Activated CD8-positive, alpha-beta memory T cell treated with anti-CD3 and anti-CD28 coated beads, Interleukin-2, amount 10 ng/mL, durations not matched to agents 7 days and 5 days (primary cell): Measurements from ENCODE around the gene TENM4. TPM values are rescaled to one million over a fixed set of nuclear protein-coding genes. Genes with fewer than 3 reads are reported as not detected.

ENCODE experiments used
- ATAC-seq: fragments of 150-1000 bp; cut with Tn5 transposase; one replicate; pipeline ENCODE4 v1.10.0; 2021; ENCODE audit warnings: moderate library complexity
- CTCF ChIA-PET: fragments of 350-600 bp; sonication (Branson Sonifier 250); formaldehyde crosslinking; loops from one replicate; lab custom pipeline; 2021; ENCODE audit warnings: antibody characterized with exemption; lab: Charles Lee
- DNase-seq: peaks from one replicate; pipeline ENCODE4 v3.0.0-alpha.2; 2020
- H3K27ac Mint-ChIP-seq: one replicate; pipeline ENCODE4 v1.8.0; 2021; ENCODE audit warnings: mild to moderate bottlenecking, mixed read lengths
- H3K27me3 Mint-ChIP-seq: one replicate; pipeline ENCODE4 v1.8.0; 2021; ENCODE audit warnings: mixed read lengths
- H3K36me3 Mint-ChIP-seq: one replicate; pipeline ENCODE4 v1.8.0; 2021; ENCODE audit warnings: mild to moderate bottlenecking, mixed read lengths
- H3K4me1 Mint-ChIP-seq: one replicate; pipeline ENCODE4 v1.8.0; 2021; ENCODE audit warnings: mixed read lengths
- H3K4me3 Mint-ChIP-seq: one replicate; pipeline ENCODE4 v1.8.0; 2021; ENCODE audit warnings: mild to moderate bottlenecking, moderate library complexity, mixed read lengths
- H3K9me3 Mint-ChIP-seq: one replicate; pipeline ENCODE4 v1.8.0; 2022; ENCODE audit warnings: low read depth, mixed read lengths
- total RNA-seq, 2 experiments: library from RNA; stranded (reverse); gene quantifications; one replicate each; pipeline ENCODE4 v1.2.3, GENCODE V29; 2021

The TENM4 gene
- total RNA-seq, 2 experiments from 2014 or later = not detected

- CTCF ChIA-PET = interaction anchor here (1.0 kb wide), 1 partner anchor 13 kb away, joined by 3 read pairs; no protein-coding TSS in a partner anchor
- peaks cover 58% of the 10 kb centered on the region for H3K27me3 Mint-ChIP-seq
- DNase-seq (no peak), ATAC-seq (no peak)
- H3K4me3 Mint-ChIP-seq = no peak overlapping the region
- H3K4me1 Mint-ChIP-seq = peaks cover 8% of the 10 kb centered on the region
- no peaks in the 10 kb centered on the region for H3K9me3 Mint-ChIP-seq
- no peaks in the 10 kb centered on the region for H3K36me3 Mint-ChIP-seq
- H3K27ac Mint-ChIP-seq = no peak overlapping the region
These were observed 415.2 kb downstream of the TENM4 start for GRCh38 chr11:79025622-79026021.

DNA sequence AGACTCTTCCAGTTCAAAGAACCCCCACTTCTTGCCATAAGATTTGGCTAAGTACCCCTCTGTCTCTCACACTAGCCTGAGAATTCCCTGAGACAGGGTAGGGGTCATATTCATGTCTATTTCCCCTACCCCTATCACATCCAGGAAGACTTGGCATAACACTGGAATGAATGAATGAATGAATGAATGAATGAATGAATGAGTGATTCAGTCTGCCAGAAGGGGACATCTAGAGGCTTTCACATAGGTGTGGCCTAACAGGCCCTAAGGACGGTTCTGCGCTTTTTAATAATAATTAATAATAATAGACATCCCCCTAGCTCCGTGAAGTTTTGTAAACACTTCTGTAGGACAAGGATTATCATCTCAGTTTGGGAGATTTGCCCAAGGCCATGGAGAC lies 415.7 kb downstream of the TENM4 start:
- CTCF ChIA-PET = interaction anchor here (1.0 kb wide), 1 partner anchor 14 kb away, joined by 3 read pairs; no protein-coding TSS in a partner anchor
- no peaks in the 10 kb centered on the region for H3K9me3 Mint-ChIP-seq
- H3K36me3 Mint-ChIP-seq = no peaks in the 10 kb centered on the region
- no peak for ATAC-seq
- no peak overlapping the region for H3K4me3 Mint-ChIP-seq
- peaks cover 54% of the 10 kb centered on the region for H3K27me3 Mint-ChIP-seq
- DNase-seq = no peak
- peaks cover 8% of the 10 kb centered on the region for H3K4me1 Mint-ChIP-seq
- H3K27ac Mint-ChIP-seq = no peak overlapping the region

- Mint-ChIP-seq H3K4me1 (peaks cover 14% of the 10 kb centered on the region), H3K4me3 (no peak overlapping the region), H3K36me3 (no peaks in the 10 kb centered on the region), H3K27ac (no peak overlapping the region), H3K27me3 (peaks cover 39% of the 10 kb centered on the region), H3K9me3 (no peaks in the 10 kb centered on the region)
- CTCF ChIA-PET = no interaction called here
- no peak for DNase-seq
- no peak for ATAC-seq
These were observed 418.6 kb downstream of the TENM4 start for GRCh38 chr11:79022265-79022664.

DNA sequence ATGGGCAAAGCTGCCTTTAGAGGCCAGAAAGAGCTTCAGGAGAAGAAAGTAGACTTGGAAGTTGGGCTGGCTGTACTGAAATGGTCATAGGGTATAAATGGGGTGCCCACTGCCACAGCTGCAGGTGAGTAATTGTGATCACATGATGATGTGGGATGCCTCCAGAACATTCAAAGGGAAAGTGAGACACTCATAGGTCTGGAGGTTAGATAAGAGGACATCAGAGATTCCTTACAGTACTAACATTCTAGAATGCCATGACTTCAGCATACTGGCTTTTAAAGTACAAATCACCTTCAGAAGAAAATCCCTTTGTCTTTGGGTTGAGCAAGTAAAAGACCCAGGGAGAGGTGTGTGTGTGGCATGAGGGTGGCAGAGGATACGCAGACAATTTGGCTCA lies 419.2 kb downstream of the TENM4 start:
- Mint-ChIP-seq H3K9me3 (no peaks in the 10 kb centered on the region), H3K4me3 (no peak overlapping the region), H3K27ac (no peak overlapping the region), H3K27me3 (peaks cover 37% of the 10 kb centered on the region), H3K4me1 (peaks cover 7% of the 10 kb centered on the region), H3K36me3 (no peaks in the 10 kb centered on the region)
- no peak for ATAC-seq
- DNase-seq = no peak
- CTCF ChIA-PET = interaction anchor here (0.9 kb wide), 1 partner anchor 9 kb away, joined by 3 read pairs; no protein-coding TSS in a partner anchor

DNA sequence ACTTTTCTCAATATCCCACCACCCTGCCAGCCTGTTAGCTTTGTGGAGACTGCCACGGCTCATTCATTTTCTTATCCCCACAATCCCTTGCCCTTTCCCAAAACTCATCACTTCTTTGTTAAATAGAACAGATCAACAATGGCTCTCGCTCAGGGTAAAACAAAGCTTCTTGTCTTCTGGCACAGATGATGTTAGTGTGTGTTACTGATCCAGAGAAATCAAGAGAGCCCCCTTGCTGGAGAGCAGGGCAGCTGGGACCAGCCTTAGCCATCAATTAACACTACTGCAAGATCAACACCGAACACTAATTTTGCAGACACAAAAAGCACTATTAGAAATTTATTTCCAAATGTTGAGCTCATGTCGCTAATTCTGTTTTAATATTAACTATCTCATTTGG lies 420.9 kb downstream of the TENM4 start:
- H3K4me3 Mint-ChIP-seq = no peak overlapping the region
- peaks cover 6% of the 10 kb centered on the region for H3K4me1 Mint-ChIP-seq
- DNase-seq (no peak), ATAC-seq (no peak)
- peaks cover 35% of the 10 kb centered on the region for H3K27me3 Mint-ChIP-seq
- CTCF ChIA-PET = no interaction called here
- H3K9me3 Mint-ChIP-seq = no peaks in the 10 kb centered on the region
- no peak overlapping the region for H3K27ac Mint-ChIP-seq
- no peaks in the 10 kb centered on the region for H3K36me3 Mint-ChIP-seq

DNA sequence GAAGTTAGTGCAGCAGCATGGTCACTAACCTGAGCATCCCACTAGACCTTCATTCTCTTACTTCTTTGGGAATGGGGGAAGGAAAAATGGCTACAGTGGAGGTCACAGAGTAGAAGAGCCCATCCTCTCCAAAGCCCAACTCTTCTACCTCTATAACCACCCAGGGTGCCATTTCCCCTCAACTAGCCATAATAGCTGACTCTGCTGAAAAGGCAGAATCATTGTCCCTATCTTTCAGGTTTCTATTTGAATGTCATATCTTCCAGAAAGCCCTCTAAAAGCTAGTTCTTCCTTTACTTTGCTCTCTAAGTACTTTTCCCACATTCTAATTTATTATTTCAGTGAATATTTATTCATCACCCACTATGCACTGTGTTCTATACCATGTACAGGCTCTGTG lies 421.6 kb downstream of the TENM4 start:
- ATAC-seq = no peak
- DNase-seq = no peak
- CTCF ChIA-PET = no interaction called here
- Mint-ChIP-seq H3K4me3 (no peak overlapping the region), H3K27me3 (peaks cover 35% of the 10 kb centered on the region), H3K27ac (no peak overlapping the region), H3K9me3 (no peaks in the 10 kb centered on the region), H3K36me3 (no peaks in the 10 kb centered on the region), H3K4me1 (peaks cover 6% of the 10 kb centered on the region)

DNA sequence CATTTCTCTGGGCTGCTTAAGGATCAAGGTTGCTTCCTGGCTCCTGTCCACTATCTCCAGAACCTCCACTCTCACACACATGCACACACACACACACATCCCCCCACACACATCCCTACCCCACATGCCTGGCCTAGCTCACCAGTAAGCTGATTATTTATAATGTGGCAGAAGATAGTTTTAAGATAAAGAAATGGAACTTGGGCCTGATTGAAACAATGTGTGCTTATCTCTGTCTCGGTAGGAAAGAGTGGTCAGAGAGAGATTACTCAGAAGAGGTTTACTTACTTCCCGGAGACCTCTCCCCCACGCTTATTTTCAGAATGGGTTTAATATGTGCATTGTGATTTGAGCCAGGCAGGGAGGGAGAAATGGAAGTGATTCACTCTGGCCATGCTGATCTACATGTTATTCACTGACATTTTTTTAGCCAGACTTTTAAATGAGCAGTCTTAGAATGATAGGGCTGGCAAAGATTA lies 422.4 kb downstream of the TENM4 start:
- no peaks in the 10 kb centered on the region for H3K36me3 Mint-ChIP-seq
- ATAC-seq (no peak), DNase-seq (no peak)
- H3K27me3 Mint-ChIP-seq = peaks cover 31% of the 10 kb centered on the region
- peaks cover 6% of the 10 kb centered on the region for H3K4me1 Mint-ChIP-seq
- no peak overlapping the region for H3K27ac Mint-ChIP-seq
- CTCF ChIA-PET = no interaction called here
- no peaks in the 10 kb centered on the region for H3K9me3 Mint-ChIP-seq
- no peak overlapping the region for H3K4me3 Mint-ChIP-seq

DNA sequence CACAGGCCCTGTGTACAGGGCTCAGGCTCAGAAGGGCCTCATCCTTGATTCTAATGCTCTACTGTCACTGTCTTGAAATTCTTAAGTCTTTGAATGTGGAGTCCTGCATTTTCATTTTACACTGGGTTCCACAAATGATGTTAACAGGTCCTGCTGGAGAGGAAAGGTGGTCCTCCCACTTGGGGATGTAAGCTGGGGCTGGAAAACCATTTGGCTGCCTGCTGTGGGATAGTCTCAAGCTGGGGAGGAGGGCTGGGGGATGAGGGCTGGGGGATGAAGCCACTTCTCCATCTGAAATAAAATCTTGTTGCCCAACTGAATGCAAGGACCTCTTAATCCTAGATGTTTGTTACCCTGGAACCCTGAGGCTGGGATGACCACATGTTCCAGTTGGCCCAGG lies 423.0 kb downstream of the TENM4 start:
- no peaks in the 10 kb centered on the region for H3K36me3 Mint-ChIP-seq
- no peak for DNase-seq
- ATAC-seq = no peak
- CTCF ChIA-PET = no interaction called here
- no peak overlapping the region for H3K4me3 Mint-ChIP-seq
- H3K9me3 Mint-ChIP-seq = no peaks in the 10 kb centered on the region
- H3K4me1 Mint-ChIP-seq = peaks cover 6% of the 10 kb centered on the region
- H3K27ac Mint-ChIP-seq = no peak overlapping the region
- peaks cover 31% of the 10 kb centered on the region for H3K27me3 Mint-ChIP-seq

DNA sequence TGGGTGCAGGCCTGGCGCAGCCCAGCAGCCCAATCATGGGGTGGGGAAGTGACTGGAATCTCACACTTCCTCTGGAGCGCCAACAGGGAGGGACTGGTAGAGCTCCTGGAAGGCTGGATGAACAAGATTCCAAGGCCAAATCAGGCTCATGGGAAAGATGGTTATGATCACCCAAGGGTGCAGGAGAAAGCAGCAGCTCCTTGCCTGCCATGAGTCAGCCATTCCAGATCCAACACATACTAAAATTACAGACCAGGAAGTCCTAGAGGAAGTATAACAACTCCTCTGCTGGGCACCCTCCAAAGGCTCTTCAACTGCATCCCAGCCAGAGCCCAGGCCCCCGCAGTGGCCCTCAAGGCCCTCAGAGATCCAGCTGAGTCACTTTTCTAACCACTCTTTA lies 427.3 kb downstream of the TENM4 start:
- H3K4me3 Mint-ChIP-seq = no peak overlapping the region
- peaks cover 5% of the 10 kb centered on the region for H3K4me1 Mint-ChIP-seq
- H3K27me3 Mint-ChIP-seq = peaks cover 17% of the 10 kb centered on the region
- DNase-seq = no peak
- H3K9me3 Mint-ChIP-seq = no peaks in the 10 kb centered on the region
- H3K36me3 Mint-ChIP-seq = no peaks in the 10 kb centered on the region
- CTCF ChIA-PET = no interaction called here
- no peak overlapping the region for H3K27ac Mint-ChIP-seq
- ATAC-seq = no peak

GRCh38 chr11:79011357-79011756 lies 429.5 kb downstream of the TENM4 start:
- ATAC-seq (no peak), DNase-seq (no peak)
- Mint-ChIP-seq H3K4me1 (no peaks in the 10 kb centered on the region), H3K36me3 (no peaks in the 10 kb centered on the region), H3K27ac (no peak overlapping the region), H3K4me3 (no peak overlapping the region), H3K9me3 (no peaks in the 10 kb centered on the region), H3K27me3 (peaks cover 10% of the 10 kb centered on the region)
- CTCF ChIA-PET = no interaction called here

DNA sequence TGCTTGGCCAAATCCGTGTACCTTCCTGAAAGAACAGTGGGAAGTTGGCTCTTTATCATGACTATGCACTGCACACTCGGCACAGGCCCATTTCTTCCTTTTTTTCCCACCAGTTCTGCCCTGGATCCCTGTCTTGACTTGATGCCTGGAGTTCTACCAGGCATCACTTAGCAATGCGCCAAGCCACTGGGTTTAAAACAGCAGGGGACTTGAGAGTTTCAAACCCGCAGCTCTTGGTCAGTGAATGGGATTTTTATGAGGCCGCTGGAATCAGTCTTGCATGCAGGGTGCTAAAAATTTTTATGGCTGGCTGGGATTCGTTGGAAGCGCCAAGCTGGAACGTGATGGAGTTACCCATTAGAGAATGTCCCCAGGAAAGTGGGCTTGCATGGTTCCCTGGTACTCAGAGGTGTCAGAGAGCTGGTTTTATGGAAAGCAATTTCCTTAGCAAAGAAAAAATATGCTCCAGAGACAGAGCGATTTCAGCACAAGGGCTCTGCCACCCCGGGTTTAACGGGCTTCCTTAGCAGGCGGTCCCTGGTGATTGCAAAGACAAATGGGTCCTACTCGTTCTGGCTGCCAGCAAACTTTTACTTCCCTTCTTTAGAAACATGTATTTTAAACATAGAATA lies 432.9 kb downstream of the TENM4 start:
- no peak for DNase-seq
- H3K36me3 Mint-ChIP-seq = no peaks in the 10 kb centered on the region
- ATAC-seq = no peak
- H3K9me3 Mint-ChIP-seq = no peaks in the 10 kb centered on the region
- no peak overlapping the region for H3K4me3 Mint-ChIP-seq
- no peak overlapping the region for H3K27ac Mint-ChIP-seq
- no peaks in the 10 kb centered on the region for H3K4me1 Mint-ChIP-seq
- CTCF ChIA-PET = no interaction called here
- H3K27me3 Mint-ChIP-seq = peaks cover 5% of the 10 kb centered on the region

DNA sequence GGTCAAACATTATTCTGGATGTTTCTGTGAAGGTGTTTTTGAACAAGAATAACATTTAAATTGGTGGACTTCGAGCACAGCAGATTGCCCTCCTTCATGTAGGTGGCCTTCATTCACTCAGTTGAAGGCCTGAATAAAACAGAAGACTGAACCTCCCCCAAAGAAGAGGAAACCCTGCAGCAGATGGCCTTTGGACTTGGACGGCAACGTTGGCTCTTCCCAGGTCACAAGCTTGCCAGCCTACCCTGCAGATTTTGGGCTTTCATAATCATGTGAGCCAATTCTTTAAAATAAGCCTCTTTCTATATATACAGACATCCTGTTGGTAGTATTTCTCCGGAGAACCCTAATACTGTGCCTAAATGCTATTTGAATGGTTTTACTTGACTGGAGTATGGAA lies 434.0 kb downstream of the TENM4 start:
- no peaks in the 10 kb centered on the region for H3K4me1 Mint-ChIP-seq
- CTCF ChIA-PET = no interaction called here
- no peak for DNase-seq

DNA sequence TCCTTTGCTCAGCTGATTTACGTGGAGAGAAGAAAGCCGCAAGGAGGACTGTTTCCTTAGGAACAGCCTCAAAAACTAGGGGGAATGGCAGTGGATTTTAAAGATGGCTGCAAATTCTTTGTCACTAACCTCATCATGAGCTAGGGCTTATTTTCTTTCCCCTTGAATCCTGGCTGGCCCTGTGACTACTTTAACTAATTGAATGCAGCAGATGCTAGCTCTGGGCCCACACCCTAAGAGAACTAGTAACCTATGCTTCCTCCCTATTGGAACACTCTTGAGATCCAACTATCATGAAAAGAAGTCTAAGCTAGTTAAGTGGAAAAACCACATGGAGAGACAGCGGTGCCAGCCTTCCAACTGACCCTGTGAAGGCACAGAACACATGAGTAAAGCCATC lies 444.8 kb downstream of the TENM4 start:
- Mint-ChIP-seq H3K9me3 (peaks cover 13% of the 10 kb centered on the region), H3K27me3 (peaks cover 9% of the 10 kb centered on the region), H3K27ac (no peak overlapping the region), H3K36me3 (no peaks in the 10 kb centered on the region), H3K4me1 (no peaks in the 10 kb centered on the region), H3K4me3 (no peak overlapping the region)
- CTCF ChIA-PET = no interaction called here
- DNase-seq (no peak), ATAC-seq (no peak)

More for the DNA sequence above, 434.0 kb downstream of the TENM4 start:
- no peaks in the 10 kb centered on the region for H3K9me3 Mint-ChIP-seq
- H3K36me3 Mint-ChIP-seq = no peaks in the 10 kb centered on the region
- no peak for ATAC-seq
- peaks cover 2% of the 10 kb centered on the region for H3K27me3 Mint-ChIP-seq
- no peak overlapping the region for H3K27ac Mint-ChIP-seq
- H3K4me3 Mint-ChIP-seq = no peak overlapping the region

DNA sequence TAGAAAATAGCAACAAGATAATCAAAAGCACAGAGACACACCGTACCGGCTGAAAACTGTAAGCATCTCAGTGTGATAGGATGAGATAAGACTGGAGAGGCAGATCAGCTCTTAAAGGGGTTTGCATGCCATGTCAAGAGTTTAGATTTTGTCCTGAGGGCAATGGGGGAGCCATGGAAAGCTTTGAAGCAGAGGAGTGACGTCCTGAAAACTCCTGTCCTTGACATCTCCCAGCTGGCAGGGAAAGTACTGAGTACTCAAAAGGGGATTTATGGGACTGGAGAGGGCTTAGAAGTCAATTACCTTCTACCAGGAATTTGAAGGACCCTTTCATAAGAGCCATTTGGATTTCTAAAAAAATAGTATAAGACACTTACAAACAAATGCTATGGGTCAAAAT lies 445.7 kb downstream of the TENM4 start:
- no peak overlapping the region for H3K4me3 Mint-ChIP-seq
- no peaks in the 10 kb centered on the region for H3K4me1 Mint-ChIP-seq
- H3K9me3 Mint-ChIP-seq = peaks cover 13% of the 10 kb centered on the region
- DNase-seq = no peak
- peaks cover 9% of the 10 kb centered on the region for H3K27me3 Mint-ChIP-seq
- no peak for ATAC-seq
- no peaks in the 10 kb centered on the region for H3K36me3 Mint-ChIP-seq
- H3K27ac Mint-ChIP-seq = no peak overlapping the region
- CTCF ChIA-PET = no interaction called here
